ENCODE measurements around the gene TNP2. TPM values are rescaled to one million over a fixed set of nuclear protein-coding genes. Genes with fewer than 3 reads are reported as not detected.

The TNP2 gene
- total and polyA plus RNA-seq, 9 of the 15 experiments (the other 6 are each of a cell fraction or from before 2014, with no cell fraction given), result not detected

DNA sequence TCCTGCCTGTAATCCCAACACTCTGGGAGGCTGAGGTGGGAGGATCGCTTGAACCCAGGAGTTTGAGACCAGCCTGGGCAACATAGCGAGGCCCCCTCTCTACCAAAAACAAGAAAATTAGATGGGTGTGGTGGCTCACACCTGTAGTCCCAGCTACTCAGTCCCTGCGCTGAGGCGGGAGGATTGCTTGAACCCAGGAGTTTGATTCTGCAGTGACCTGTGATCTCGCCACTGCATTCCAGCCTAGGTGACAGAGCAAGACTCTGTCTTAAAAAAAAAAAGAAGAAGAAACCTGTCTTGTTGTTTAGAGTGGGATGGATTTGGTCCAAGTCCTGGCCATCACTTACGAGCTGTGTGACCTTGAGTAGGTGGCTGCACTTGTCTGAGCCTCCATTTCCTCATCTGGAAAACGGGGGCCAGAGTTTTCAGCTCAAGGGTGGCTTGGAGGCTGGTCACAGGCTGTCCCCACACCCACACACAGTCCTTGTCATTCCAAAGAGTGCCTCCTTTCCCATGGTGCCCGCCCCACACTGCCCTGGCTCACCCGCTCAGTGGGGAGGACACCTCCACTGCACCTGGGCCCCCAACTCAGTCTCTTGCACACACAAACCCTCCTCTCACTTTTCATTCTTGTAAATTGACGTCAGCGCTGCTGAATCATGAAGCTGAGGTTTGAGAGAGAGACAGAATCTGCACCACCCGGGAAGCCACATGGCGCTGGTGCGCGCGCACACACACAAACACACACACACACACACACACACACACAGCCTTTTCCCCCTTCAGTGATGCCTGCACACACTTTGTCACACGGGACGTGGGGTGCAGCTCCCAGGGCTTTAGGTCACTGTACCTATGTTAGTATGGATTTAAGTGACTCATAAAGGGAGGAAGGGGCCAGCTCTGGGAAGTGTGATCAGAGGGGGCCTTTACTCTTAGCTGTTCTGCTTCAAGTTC is 17.3 kb downstream of the TNP2 start (continued):
- TF ChIP-seq CREB1 (IDR thresholded peaks at IDR 0.05) (no peak), CREB1 (CRISPR knock-in tag; IDR thresholded peaks at IDR 0.05) (0 out of 2 replicates have a peak, but pooled peaks have one; percentile 34), ZNF561 (CRISPR knock-in tag; conservative IDR thresholded peaks at IDR 0.05) (no peak), POLR3A (IDR thresholded peaks at IDR 0.05; ENCODE audit: borderline replicate concordance, extremely low read depth, insufficient read depth, insufficient read length) (no peak), PTBP1 (IDR thresholded peaks at IDR 0.05; ENCODE audit: low read depth, low read length) (no peak), BRCA1 (IDR thresholded peaks at IDR 0.05) (no peak), BRCA1 (CRISPR knock-in tag; IDR thresholded peaks at IDR 0.05) (no peak), NFIX (CRISPR knock-in tag; IDR thresholded peaks at IDR 0.05; ENCODE audit: low read depth) (no peak), ZFP36 (IDR thresholded peaks at IDR 0.05; ENCODE audit: low read depth, low read length, partially characterized antibody) (peak; percentile 69), ZNF445 (CRISPR knock-in tag; IDR thresholded peaks at IDR 0.05; ENCODE audit: low read depth) (no peak), ATF7 (IDR thresholded peaks at IDR 0.05) (peak; percentile 59), ATF1 (CRISPR knock-in tag; IDR thresholded peaks at IDR 0.05) (no peak), ATF1 (tag; IDR thresholded peaks at IDR 0.05) (peak; percentile 75), MED1 (CRISPR knock-in tag; IDR thresholded peaks at IDR 0.05; ENCODE audit: borderline replicate concordance) (no peak), MAFF (IDR thresholded peaks at IDR 0.05; ENCODE audit: low read length) (0 out of 2 replicates have a peak, but pooled peaks have one; percentile 11), SMARCE1 (IDR thresholded peaks at IDR 0.05) (peak; percentile 62; the same call in 1 of the 2 replicates), ZNF668 (CRISPR knock-in tag; IDR thresholded peaks at IDR 0.05) (no peak), ZNF707 (CRISPR knock-in tag; conservative IDR thresholded peaks at IDR 0.05) (no peak), THRAP3 (IDR thresholded peaks at IDR 0.05; ENCODE audit: borderline replicate concordance) (no peak), NRF1 (conservative IDR thresholded peaks at IDR 0.05 in 1 of 2, IDR thresholded peaks at IDR 0.05 in 1 of 2) (peak; percentile 70)
- TF ChIP-seq, protein P1, sequence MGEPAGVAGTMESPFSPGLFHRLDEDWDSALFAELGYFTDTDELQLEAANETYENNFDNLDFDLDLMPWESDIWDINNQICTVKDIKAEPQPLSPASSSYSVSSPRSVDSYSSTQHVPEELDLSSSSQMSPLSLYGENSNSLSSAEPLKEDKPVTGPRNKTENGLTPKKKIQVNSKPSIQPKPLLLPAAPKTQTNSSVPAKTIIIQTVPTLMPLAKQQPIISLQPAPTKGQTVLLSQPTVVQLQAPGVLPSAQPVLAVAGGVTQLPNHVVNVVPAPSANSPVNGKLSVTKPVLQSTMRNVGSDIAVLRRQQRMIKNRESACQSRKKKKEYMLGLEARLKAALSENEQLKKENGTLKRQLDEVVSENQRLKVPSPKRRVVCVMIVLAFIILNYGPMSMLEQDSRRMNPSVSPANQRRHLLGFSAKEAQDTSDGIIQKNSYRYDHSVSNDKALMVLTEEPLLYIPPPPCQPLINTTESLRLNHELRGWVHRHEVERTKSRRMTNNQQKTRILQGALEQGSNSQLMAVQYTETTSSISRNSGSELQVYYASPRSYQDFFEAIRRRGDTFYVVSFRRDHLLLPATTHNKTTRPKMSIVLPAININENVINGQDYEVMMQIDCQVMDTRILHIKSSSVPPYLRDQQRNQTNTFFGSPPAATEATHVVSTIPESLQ (CRISPR knock-in tag; IDR thresholded peaks at IDR 0.05), result no peak
- TF ChIP-seq, protein P2, sequence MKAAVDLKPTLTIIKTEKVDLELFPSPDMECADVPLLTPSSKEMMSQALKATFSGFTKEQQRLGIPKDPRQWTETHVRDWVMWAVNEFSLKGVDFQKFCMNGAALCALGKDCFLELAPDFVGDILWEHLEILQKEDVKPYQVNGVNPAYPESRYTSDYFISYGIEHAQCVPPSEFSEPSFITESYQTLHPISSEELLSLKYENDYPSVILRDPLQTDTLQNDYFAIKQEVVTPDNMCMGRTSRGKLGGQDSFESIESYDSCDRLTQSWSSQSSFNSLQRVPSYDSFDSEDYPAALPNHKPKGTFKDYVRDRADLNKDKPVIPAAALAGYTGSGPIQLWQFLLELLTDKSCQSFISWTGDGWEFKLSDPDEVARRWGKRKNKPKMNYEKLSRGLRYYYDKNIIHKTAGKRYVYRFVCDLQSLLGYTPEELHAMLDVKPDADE (conservative IDR thresholded peaks at IDR 0.05; ENCODE audit: control insufficient read depth, low read depth, low read length), result no peak
- TF ChIP-seq, protein P3, sequence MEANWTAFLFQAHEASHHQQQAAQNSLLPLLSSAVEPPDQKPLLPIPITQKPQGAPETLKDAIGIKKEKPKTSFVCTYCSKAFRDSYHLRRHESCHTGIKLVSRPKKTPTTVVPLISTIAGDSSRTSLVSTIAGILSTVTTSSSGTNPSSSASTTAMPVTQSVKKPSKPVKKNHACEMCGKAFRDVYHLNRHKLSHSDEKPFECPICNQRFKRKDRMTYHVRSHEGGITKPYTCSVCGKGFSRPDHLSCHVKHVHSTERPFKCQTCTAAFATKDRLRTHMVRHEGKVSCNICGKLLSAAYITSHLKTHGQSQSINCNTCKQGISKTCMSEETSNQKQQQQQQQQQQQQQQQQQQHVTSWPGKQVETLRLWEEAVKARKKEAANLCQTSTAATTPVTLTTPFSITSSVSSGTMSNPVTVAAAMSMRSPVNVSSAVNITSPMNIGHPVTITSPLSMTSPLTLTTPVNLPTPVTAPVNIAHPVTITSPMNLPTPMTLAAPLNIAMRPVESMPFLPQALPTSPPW (CRISPR knock-in tag; IDR thresholded peaks at IDR 0.05), result no peak
- TF ChIP-seq, protein P4, sequence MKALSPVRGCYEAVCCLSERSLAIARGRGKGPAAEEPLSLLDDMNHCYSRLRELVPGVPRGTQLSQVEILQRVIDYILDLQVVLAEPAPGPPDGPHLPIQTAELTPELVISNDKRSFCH (CRISPR knock-in tag; IDR thresholded peaks at IDR 0.05), result no peak
- TF ChIP-seq, protein P4 (tag; IDR thresholded peaks at IDR 0.05), result no peak

All from K562 (cell line).